CD4-positive, CD25-positive, alpha-beta regulatory T cell (primary cell): Measurements from ENCODE around the gene COASY. TPM values are rescaled to one million over a fixed set of nuclear protein-coding genes. Genes with fewer than 3 reads are reported as not detected.

Source experiments
- ATAC-seq, 2 donors: fragments of 150-1000 bp; cut with Tn5 transposase; one replicate each; pipeline ENCODE4 v1.10.0; 2021; ENCODE audit warnings: low read depth in 2 of 2, moderate number of reproducible peaks in 2 of 2, moderate library complexity in 1 of 2
- DNase-seq, 3 donors: peaks; one replicate each; pipeline versions ENCODE4 v3.0.0 to v3.0.0-alpha.2; 2012 to 2022; ENCODE audit warnings: mixed read lengths in 1 of 3
- H3K27ac ChIP-seq: one replicate; pipeline ENCODE4 v1.7.0; 2013; ENCODE audit warnings: mild to moderate bottlenecking, low read length; ENCODE audit not compliant: insufficient read depth, poor library complexity, severe bottlenecking
- H3K27me3 ChIP-seq: one replicate; pipeline ENCODE4 v1.7.0; 2013; ENCODE audit warnings: low read length; ENCODE audit not compliant: control insufficient read depth, insufficient read depth
- H3K36me3 ChIP-seq: one replicate; pipeline ENCODE4 v1.7.0; 2013; ENCODE audit warnings: mild to moderate bottlenecking, low read length, moderate library complexity; ENCODE audit not compliant: control insufficient read depth, insufficient read depth
- H3K4me1 ChIP-seq: 2 replicates; pipeline ENCODE4 v1.7.0; 2013; ENCODE audit warnings: mild to moderate bottlenecking, low read length; ENCODE audit not compliant: insufficient read depth, control insufficient read depth, poor library complexity, severe bottlenecking
- H3K4me3 ChIP-seq: one replicate; pipeline ENCODE4 v1.7.0; 2013; ENCODE audit warnings: low read depth, mild to moderate bottlenecking, low read length, moderate library complexity
- H3K9me3 ChIP-seq, 2 experiments: 1 replicate in 1 of 2; 2 replicates in 1 of 2; pipeline ENCODE4 v1.7.0; 2013; ENCODE audit warnings: low read length in 2 of 2, mild to moderate bottlenecking in 1 of 2, moderate library complexity in 1 of 2; ENCODE audit not compliant: control insufficient read depth in 2 of 2
- H3K27ac Mint-ChIP-seq, 3 donors: one replicate each; pipeline ENCODE4 v1.8.0; 2020 to 2022; ENCODE audit warnings: mild to moderate bottlenecking in 3 of 3, mixed read lengths in 3 of 3, moderate library complexity in 2 of 3
- H3K27me3 Mint-ChIP-seq: one replicate; pipeline ENCODE4 v1.8.0; 2022; ENCODE audit warnings: mild to moderate bottlenecking, mixed read lengths
- H3K36me3 Mint-ChIP-seq: one replicate; pipeline ENCODE4 v1.8.0; 2020; ENCODE audit warnings: mixed read lengths
- H3K4me1 Mint-ChIP-seq, 4 donors: one replicate each; pipeline ENCODE4 v1.8.0; 2020 to 2022; ENCODE audit warnings: mixed read lengths in 4 of 4, mild to moderate bottlenecking in 1 of 4
- H3K4me3 Mint-ChIP-seq, 4 donors: one replicate each; pipeline ENCODE4 v1.8.0; 2020 to 2022; ENCODE audit warnings: mild to moderate bottlenecking in 4 of 4, mixed read lengths in 4 of 4, moderate library complexity in 3 of 4
- H3K9me3 Mint-ChIP-seq, 7 donors: one replicate each; pipeline ENCODE4 v1.8.0; 2020 to 2022; ENCODE audit warnings: mixed read lengths in 7 of 7, mild to moderate bottlenecking in 3 of 7, moderate library complexity in 2 of 7
- polyA plus RNA-seq, 4 donors: library from polyadenylated mRNA; unstranded; fragments of 300-500 nt; fragmentation: Illumina TruSeq; gene quantifications; one replicate each; pipeline ENCODE4 v1.2.3, GENCODE V29; 2021
- total RNA-seq: library from RNA; stranded (reverse); gene quantifications from one replicate; pipeline ENCODE4 v1.2.3, GENCODE V29; 2022

The COASY gene
- total and polyA plus RNA-seq, 5 donors from 2014 or later, result 41.6 to 56.1 (median 48.7) TPM

- H3K36me3 Mint-ChIP-seq, result peaks cover 21% of the 10 kb centered on the region
- ATAC-seq (no peak), DNase-seq (no peak)
- no peaks in the 10 kb centered on the region for H3K27me3 Mint-ChIP-seq
- Histone ChIP-seq H3K4me3 (no peak overlapping the region), H3K27ac (no peak overlapping the region), H3K4me1 (peaks cover 19% of the 10 kb centered on the region), H3K36me3 (peaks cover 67% of the 10 kb centered on the region), H3K9me3 (no peaks in the 10 kb centered on the region), H3K27me3 (no peaks in the 10 kb centered on the region)
- H3K4me1 Mint-ChIP-seq, result peaks cover 0 to 29% (median 20%) of the 10 kb centered on the region in 4 donors
- H3K9me3 Mint-ChIP-seq, result no peaks in the 10 kb centered on the region
- no peak overlapping the region for H3K4me3 Mint-ChIP-seq
- no peak overlapping the region for H3K27ac Mint-ChIP-seq
Observed at GRCh38 chr17:42581744-42582270, 19.9 kb downstream of the COASY start.

- H3K4me1 ChIP-seq, result no peaks in the 10 kb centered on the region
- peak overlapping the region in 1 of 3 donors; percentile 26 for H3K27ac Mint-ChIP-seq
- ATAC-seq, result no peak
Observed at GRCh38 chr17:42584880-42585279, 22.9 kb downstream of the COASY start.

GRCh38 chr17:42585353-42585752 is 23.4 kb downstream of the COASY start:
- no peaks in the 10 kb centered on the region for H3K4me1 ChIP-seq
- H3K36me3 Mint-ChIP-seq, result peaks cover 27% of the 10 kb centered on the region
- H3K36me3 ChIP-seq, result peaks cover 93% of the 10 kb centered on the region
- no peaks in the 10 kb centered on the region for H3K27me3 ChIP-seq
- H3K9me3 Mint-ChIP-seq, result no peaks in the 10 kb centered on the region
- H3K27me3 Mint-ChIP-seq, result no peaks in the 10 kb centered on the region
- peak overlapping the region in 1 of 3 donors; percentile 23 for H3K27ac Mint-ChIP-seq
- H3K4me3 Mint-ChIP-seq, result no peak overlapping the region
- peaks cover 0 to 18% (median 10%) of the 10 kb centered on the region in 4 donors for H3K4me1 Mint-ChIP-seq
- no peaks in the 10 kb centered on the region for H3K9me3 ChIP-seq
- DNase-seq (no peak), ATAC-seq (no peak)
- no peak overlapping the region for H3K4me3 ChIP-seq
- H3K27ac ChIP-seq, result no peak overlapping the region

More at GRCh38 chr17:42584880-42585279, 22.9 kb downstream of the COASY start:
- DNase-seq, result no peak
- no peak overlapping the region for H3K27ac ChIP-seq
- peaks cover 92% of the 10 kb centered on the region for H3K36me3 ChIP-seq
- Mint-ChIP-seq H3K36me3 (peaks cover 27% of the 10 kb centered on the region), H3K4me3 (no peak overlapping the region), H3K27me3 (no peaks in the 10 kb centered on the region), H3K9me3 (no peaks in the 10 kb centered on the region), H3K4me1 (peaks cover 0 to 18% (median 10%) of the 10 kb centered on the region in 4 donors)
- H3K27me3 ChIP-seq, result no peaks in the 10 kb centered on the region
- H3K4me3 ChIP-seq, result no peak overlapping the region
- H3K9me3 ChIP-seq, result no peaks in the 10 kb centered on the region

GRCh38 chr17:42586514-42587230 is 24.7 kb downstream of the COASY start:
- H3K36me3 ChIP-seq, result peaks cover 94% of the 10 kb centered on the region
- no peaks in the 10 kb centered on the region for H3K27me3 Mint-ChIP-seq
- DNase-seq, result no peak
- peak overlapping the region in 2 of 3 donors; percentile 73 to 76 for H3K27ac Mint-ChIP-seq
- H3K4me1 Mint-ChIP-seq, result peaks cover 0 to 19% (median 11%) of the 10 kb centered on the region in 4 donors
- H3K4me1 ChIP-seq, result no peaks in the 10 kb centered on the region
- no peaks in the 10 kb centered on the region for H3K9me3 ChIP-seq
- H3K4me3 ChIP-seq, result no peak overlapping the region
- ATAC-seq, result no peak
- H3K27me3 ChIP-seq, result no peaks in the 10 kb centered on the region
- no peak overlapping the region for H3K4me3 Mint-ChIP-seq
- H3K27ac ChIP-seq, result no peak overlapping the region
- H3K36me3 Mint-ChIP-seq, result peaks cover 28% of the 10 kb centered on the region
- H3K9me3 Mint-ChIP-seq, result no peaks in the 10 kb centered on the region

GRCh38 chr17:42590886-42591285 is 28.9 kb downstream of the COASY start:
- ATAC-seq (no peak), DNase-seq (no peak)
- peaks cover 17% of the 10 kb centered on the region for H3K36me3 Mint-ChIP-seq
- no peaks in the 10 kb centered on the region for H3K27me3 Mint-ChIP-seq
- H3K9me3 Mint-ChIP-seq, result no peaks in the 10 kb centered on the region
- Histone ChIP-seq H3K4me3 (no peak overlapping the region), H3K27me3 (no peaks in the 10 kb centered on the region), H3K27ac (no peak overlapping the region), H3K4me1 (no peaks in the 10 kb centered on the region), H3K9me3 (no peaks in the 10 kb centered on the region), H3K36me3 (peaks cover 69% of the 10 kb centered on the region)
- no peak overlapping the region for H3K4me3 Mint-ChIP-seq
- H3K27ac Mint-ChIP-seq, result no peak overlapping the region
- H3K4me1 Mint-ChIP-seq, result peaks cover 0 to 35% (median 17%) of the 10 kb centered on the region in 4 donors

GRCh38 chr17:42591411-42591810 is 29.5 kb downstream of the COASY start:
- Mint-ChIP-seq H3K27me3 (no peaks in the 10 kb centered on the region), H3K4me3 (no peak overlapping the region), H3K9me3 (no peaks in the 10 kb centered on the region), H3K4me1 (peaks cover 3 to 36% (median 18%) of the 10 kb centered on the region in 4 donors), H3K27ac (no peak overlapping the region), H3K36me3 (peaks cover 19% of the 10 kb centered on the region)
- Histone ChIP-seq H3K27me3 (no peaks in the 10 kb centered on the region), H3K36me3 (peaks cover 68% of the 10 kb centered on the region), H3K27ac (no peak overlapping the region), H3K4me3 (no peak overlapping the region), H3K4me1 (no peaks in the 10 kb centered on the region), H3K9me3 (no peaks in the 10 kb centered on the region)
- DNase-seq (no peak), ATAC-seq (no peak)

GRCh38 chr17:42596386-42596785 is 34.4 kb downstream of the COASY start:
- Mint-ChIP-seq H3K4me3 (peak overlapping the region in 1 of 4 donors; percentile 1), H3K4me1 (peaks cover 9 to 53% (median 26%) of the 10 kb centered on the region in 4 donors), H3K9me3 (no peaks in the 10 kb centered on the region), H3K27ac (peak overlapping the region in 2 of 3 donors; percentile 15 to 39), H3K27me3 (no peaks in the 10 kb centered on the region), H3K36me3 (peaks cover 16% of the 10 kb centered on the region)
- DNase-seq (no peak), ATAC-seq (no peak)
- Histone ChIP-seq H3K4me1 (peaks cover 13% of the 10 kb centered on the region), H3K27ac (no peak overlapping the region), H3K9me3 (no peaks in the 10 kb centered on the region), H3K4me3 (no peak overlapping the region), H3K36me3 (peaks cover 45% of the 10 kb centered on the region), H3K27me3 (no peaks in the 10 kb centered on the region)
